Peyer's patch (tissue), 4 donors: Measurements from ENCODE around the gene F5.

Source experiments
- POLR2A ChIP-seq, 2 donors: fragments of 450-650 bp; IDR thresholded peaks; one replicate each; pipeline ENCODE4 v1.5.1; 2017; ENCODE audit warnings: antibody characterized with exemption in 2 of 2, mild to moderate bottlenecking in 2 of 2, moderate library complexity in 2 of 2
- TF ChIP-seq, protein P1 (sequence below), 6 experiments: fragments of 450-650 bp in 4 of 6; fragments of 200-600 bp in 2 of 6; sonication (generic) in 1 of 6; IDR thresholded peaks; one replicate each; pipeline ENCODE4 v1.5.1; 2017 to 2019; ENCODE audit warnings: antibody characterized with exemption in 6 of 6, mild to moderate bottlenecking in 3 of 6, moderate library complexity in 1 of 6

DNA sequence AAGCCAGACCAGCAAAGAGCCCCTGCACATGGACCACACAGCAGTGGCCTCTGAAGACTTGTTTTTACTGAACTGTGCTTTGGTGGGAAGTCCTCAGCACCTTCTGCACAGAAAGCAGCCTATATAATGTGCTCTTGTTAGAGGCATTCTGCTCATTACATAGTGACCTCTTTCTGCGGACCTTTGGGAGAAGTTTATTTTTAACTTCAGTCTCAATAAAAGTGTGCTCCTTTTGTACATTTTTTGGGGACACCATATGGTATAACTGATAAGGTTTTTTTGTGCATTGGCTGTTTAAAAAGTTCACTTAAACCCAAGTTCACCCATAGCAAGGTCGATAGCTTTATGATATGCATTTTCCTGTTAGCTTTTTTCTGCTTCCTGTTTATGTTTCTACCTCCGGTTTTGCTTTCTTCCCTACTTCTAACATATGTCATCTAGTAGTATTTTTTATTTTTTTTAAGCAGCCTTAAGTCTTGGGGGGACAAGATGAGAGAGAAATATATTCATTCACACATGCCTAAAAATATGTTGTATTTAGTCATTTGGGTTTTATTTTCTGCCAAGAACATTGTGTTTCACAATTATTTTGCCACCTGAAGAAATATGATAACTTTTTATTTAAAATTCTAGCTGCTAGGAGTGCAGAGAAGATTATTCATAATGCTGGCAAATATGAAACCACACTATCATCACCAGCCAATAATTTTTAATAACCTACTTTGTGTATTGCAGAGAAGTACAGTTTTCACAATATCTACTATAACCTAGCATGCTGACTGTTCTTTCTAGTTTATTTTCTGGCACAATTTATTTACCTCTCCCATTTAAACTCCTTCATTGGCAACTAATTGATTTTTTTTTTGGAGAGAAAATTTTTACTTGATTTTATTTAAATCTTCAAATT lies 77.6 kb downstream of the F5 start:
- TF ChIP-seq, protein P1, sequence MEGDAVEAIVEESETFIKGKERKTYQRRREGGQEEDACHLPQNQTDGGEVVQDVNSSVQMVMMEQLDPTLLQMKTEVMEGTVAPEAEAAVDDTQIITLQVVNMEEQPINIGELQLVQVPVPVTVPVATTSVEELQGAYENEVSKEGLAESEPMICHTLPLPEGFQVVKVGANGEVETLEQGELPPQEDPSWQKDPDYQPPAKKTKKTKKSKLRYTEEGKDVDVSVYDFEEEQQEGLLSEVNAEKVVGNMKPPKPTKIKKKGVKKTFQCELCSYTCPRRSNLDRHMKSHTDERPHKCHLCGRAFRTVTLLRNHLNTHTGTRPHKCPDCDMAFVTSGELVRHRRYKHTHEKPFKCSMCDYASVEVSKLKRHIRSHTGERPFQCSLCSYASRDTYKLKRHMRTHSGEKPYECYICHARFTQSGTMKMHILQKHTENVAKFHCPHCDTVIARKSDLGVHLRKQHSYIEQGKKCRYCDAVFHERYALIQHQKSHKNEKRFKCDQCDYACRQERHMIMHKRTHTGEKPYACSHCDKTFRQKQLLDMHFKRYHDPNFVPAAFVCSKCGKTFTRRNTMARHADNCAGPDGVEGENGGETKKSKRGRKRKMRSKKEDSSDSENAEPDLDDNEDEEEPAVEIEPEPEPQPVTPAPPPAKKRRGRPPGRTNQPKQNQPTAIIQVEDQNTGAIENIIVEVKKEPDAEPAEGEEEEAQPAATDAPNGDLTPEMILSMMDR (IDR thresholded peaks at IDR 0.05) = no peak
- TF ChIP-seq POLR2A (IDR thresholded peaks at IDR 0.05) = no peak
